GM19240 (cell line): ENCODE results near the gene SLC37A1.
"Not testable (repeated sequence)": the region's sequence is repeated elsewhere in the genome, so short reads cannot be mapped to it uniquely, and the experiment has no call there.

ENCODE experiments used
- DNase-seq: peaks from one replicate; pipeline ENCODE4 v3.0.0; 2011; ENCODE audit warnings: low spot score; ENCODE audit not compliant: insufficient read length

Gene SLC37A1

DNA sequence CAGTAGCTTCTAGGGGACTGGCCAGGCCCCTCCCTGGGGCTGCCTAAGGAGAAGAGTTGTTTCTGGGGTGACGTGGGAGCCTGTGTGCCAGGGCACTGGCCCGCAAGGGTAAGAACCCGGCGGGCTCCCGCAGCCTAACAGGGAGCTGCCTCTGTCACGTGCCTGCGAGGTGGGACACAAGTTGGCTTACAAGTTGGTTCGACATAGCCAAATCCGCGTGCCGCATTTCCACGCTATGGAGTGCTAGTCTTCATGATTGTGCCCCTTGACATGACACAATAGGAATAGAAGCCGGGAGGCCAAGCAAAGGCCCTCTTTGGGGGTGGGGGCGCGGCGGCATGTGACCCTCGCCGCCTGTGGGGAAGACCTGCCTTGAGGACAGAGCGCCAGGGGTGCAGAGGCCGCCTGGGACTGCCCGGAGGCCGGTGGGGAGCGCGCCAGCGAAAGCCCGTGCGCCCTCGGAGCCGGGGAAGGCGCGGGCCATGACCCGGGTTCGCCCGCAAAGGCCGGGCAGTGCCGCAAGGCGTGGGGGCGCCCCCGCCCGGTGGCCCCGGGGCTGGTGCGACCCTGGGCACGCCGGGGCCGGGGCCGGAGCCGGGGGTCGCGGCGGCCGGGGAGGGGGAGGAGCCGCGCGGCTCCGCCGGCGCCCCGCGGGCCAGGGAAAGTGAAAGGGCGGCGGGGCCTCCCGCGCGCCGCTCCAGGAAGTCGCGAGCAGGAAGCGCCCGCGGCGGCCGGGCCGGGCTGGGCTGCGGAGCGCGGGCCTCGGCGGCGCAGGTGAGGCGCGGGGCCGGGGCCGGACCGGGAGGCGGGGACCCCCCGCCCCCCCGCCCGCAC, at the start of gene SLC37A1:
SLC37A1 (plus strand) TSS at position 702 of the 834 bp plus-strand sequence. CDS start 4,603 bp downstream, outside the sequence.
- no peak for DNase-seq

DNA sequence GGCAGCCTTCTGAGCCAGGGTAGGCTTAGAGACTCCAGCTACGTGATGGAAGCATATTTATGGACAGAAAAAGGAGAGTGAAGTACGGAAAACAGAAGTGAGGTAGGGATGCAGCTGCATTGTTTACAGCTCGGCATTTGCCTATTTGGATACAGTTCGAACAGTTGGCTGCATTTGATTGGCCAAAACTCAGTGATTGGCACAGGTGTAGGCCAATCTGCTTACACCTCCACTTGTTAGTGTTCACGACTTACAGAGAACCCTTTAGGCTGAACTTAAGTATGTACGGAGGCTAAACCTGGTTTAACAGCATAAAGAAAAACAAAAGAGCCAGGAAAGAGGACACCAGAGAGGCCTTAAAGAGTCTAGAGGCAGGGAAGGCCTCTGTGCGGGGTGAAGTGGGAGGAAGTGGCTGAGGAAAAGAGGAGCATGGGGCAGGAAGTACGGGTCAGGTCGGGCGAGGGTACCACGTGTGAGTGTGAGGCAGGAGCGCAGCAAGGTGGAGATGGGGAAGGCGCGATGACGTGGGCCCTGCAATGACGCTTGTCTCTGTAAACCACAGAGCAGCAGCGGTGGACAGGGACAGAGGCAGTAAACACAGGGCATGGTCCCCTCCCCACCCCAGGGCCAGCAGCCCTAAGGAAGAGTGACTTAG, 49.7 kb upstream of the SLC37A1 start:
- no peak for DNase-seq

DNA sequence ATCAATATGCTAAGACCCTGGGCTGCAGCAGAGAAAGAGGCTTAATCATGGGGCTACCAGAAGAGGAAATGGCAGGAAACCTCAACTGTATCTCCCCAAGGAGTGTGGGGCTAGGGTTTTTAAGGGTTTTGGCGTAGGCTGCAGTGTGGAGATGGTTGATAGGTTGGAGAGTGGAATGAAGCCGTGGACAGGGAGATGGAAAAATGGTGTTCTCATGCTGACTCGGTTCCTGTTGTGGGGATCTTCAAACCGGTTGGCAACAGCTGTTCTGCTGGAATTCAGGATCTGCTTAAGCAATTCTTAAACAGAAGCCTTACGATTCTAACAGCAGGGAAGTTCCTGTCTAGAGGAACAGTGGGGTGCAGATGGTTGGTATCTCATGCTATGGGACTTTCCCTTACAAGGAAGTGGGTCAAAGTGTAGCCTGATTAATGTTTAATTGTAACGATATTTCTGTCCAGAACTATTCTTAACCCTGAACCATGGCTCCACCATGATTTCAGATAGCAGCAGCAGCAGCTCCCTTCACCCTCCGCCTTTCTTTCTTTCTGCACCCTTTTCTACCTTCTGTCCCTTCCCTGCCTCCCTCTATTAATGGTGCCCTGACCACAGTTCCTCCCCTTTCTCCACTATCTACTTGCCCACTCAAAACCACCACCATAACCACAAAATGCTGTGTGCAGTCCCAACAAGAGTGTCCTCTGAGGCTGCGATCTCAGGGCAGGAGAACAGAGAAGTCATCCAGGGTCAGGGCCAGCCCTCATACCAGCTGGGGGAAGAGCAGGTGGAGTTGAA, 48.4 kb upstream of the SLC37A1 start:
- no peak for DNase-seq

DNA sequence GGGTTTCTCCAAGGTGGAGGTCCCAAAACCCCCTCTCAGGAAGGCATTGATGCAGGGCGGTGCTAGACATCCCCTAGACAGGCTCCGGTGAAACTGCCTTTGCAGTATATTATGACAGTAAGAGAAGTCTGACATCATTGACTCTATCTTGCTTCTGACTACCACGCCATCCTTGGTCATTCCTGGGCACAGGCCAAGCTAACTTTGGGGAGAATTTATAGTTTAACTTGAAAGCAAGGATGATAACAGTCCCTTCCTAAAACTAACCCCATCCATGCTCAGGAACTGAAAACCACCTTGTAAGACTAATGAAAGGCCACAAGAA, 47.9 kb upstream of the SLC37A1 start:
- DNase-seq: no peak

DNA sequence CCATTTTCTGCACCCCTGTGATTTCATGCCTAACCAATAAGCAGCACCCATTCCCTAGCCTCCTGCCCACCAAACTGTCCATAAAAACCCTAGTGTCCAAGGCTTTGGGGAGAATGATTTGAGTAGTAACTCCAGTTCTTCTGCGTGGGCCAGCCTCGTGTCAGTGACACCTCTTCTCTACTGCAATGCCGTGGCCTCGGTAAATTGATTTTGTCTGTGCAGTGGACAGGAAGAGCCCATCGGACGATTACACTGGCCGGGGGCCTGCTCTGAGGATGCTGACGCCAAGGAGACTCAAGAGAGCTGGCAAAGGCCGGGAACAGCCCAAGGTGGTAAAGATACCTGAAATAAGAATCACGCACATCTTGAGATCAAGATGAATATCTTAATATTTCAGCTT, 47.0 kb upstream of the SLC37A1 start:
- no peak for DNase-seq

DNA sequence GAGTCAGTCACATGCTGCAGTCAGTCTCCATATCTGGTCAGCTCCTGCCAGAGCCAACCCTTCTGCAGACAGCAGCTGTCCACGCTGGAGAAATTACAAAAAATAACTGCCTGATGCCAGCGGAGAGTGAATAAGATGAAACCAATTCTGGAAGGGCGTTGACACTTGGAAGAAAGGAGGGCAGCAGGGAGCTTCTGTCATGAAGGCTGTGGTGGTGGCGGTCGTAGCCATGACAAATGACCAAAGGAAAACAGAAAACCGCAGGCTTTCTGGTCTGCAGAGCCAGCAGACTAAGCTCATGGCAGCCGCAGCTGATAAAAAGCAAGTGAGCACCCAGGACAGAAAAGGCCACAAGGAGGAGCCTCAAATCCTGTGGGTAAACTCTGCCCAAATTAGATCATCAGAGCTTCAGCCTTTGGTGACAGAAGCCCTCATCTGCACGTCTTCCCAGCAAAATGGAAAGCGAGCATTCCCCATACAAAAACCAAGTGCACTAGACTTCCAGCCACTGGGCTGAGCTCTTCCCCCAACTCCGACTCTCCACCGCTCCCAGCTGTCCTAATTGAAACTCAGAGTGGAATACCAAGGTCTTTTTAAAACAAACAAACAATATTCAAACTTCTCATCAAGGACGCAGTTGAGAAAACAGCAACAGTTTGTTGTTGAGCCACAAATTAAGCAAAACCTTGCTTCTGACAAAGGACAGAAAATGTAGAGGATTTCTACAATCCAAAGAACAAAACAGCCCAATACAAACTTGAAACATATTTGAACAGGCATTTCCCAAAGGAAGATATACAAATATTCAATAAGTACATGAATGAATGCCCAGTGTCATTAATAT, 46.3 kb upstream of the SLC37A1 start:
- DNase-seq: no peak

DNA sequence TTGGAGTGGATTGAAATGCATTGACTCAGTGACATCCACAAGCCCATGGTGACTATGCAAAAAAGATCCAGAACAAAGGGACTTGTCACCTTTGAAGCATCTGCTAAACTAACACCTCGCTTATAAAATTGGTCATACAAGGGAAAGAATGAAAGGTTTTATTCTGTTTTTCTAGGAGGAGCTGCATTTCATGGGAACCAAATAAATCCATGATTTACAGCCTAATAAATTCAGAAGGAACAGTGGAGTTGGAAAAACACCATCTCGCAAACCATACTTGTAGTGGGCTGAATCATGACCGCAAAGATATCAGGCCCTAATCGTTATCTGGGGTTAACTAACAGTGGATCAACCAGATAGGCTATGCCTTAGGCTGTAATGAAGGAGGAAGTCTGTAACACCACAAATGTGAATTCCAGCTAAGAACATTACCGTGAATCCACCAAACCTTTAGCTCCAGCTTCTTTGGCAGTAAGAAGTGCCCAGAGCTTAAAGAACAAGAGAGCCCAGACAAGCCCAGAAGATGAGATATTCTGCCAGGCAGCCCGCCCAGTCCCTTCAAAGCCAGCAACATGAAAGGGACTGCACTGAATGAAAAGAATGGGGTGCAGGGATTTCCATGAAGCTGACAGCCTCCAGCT, 45.0 kb upstream of the SLC37A1 start:
- DNase-seq: no peak

DNA sequence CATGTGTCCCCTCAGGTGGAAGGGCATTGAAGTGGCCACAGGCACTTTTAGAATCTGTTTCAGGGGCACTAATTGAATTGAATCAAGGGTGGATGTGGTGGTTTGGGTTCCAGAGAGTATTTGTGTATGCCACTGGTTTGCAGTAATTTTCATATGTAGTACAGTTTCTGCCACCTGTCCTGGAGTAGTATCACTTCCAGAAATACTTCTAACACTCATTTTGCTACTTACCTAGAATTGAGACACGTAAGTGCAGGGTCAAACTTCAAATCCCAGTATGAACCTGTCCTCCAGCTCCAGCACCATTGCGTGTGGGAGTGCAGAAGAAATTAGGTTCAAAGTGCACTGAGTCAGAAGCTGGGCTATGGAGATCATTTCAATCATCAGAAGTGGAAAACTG, 44.4 kb upstream of the SLC37A1 start:
- no peak for DNase-seq

DNA sequence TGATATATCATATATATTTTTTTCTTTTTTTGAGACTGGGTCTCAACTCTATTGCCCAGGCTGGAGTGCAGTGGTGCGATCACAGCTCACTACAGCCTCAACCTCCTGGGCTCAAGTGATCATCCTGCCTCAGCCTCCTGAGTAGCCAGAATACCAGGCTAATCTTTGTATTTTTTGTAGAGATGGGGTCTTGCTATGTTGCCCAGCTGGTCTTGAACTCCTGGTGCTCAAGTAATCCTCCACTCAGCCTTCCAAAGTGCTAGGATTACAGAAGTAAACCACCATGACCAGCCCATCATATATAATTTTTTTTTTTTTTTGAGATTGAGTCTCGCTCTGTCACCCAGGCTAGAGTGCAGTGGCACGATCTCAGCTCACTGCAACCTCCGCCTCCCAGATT, 43.9 kb upstream of the SLC37A1 start:
- DNase-seq: not testable (repeated sequence)

DNA sequence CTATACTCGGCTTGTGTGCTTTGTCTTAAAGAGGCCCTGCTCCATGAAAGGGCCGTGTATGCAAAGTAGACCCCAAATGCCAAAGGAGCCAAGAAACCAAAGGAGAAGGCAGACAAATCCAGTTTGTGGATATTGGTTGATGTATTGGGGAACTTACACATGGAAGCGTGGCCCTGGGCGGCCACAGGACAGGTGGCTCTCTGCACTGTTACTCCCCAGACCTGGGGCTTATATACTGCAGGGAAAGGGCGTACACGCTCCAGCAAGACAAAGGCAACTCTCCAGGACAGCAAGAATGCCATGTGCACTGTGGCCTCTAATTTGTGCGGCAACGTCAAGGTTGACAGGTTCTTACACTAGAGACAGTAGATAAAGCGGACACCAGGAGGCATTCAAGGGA, 42.4 kb upstream of the SLC37A1 start:
- DNase-seq: no peak

DNA sequence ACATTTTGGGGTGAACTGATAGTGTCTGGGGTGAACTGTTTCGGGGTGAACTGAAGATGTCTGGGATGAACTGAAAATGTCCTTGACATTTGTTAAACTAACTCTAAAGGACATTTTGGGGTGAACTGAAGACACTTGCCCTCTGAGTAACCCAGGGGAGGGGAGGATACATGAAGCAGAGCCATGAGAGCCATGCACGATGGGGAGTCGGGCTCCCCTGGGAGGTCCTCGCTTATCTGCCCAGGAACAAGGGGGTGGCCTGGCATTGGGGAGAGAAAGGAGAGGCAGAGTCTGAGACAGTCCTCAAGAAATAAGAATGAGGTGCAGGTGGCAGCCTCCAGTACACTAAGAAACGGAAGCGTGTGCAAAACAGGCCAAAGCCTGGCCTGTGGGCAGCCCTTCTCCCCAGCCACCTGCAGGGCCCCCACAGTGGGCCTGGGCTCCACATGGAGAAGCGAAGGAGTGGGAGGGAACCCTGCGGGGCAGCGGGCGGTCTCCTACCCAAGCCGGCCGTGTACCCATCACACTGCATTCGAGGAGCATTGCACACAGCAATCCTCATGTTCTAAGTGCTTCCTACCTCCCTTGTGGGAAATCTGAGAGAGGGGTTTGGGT, 41.8 kb upstream of the SLC37A1 start:
- DNase-seq: no peak

DNA sequence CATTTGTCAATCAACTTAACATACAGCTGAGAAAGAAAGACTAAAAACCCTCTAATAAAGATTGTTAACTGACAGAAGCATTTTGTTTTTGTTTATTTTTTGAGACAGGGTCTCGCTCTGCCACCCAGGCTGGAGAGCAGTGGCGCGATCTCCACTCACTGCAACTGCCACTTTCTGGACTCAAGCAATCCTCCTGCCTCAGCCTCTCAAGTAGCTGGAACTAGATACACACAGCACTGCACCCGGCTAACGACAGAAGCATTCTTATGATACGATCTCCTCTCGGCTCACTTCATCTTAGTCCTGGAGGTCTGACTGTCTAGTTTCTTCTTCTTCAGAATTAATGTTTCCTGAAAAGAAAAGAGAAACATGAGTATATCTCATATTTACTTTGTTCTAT, 41.1 kb upstream of the SLC37A1 start:
- no peak for DNase-seq

DNA sequence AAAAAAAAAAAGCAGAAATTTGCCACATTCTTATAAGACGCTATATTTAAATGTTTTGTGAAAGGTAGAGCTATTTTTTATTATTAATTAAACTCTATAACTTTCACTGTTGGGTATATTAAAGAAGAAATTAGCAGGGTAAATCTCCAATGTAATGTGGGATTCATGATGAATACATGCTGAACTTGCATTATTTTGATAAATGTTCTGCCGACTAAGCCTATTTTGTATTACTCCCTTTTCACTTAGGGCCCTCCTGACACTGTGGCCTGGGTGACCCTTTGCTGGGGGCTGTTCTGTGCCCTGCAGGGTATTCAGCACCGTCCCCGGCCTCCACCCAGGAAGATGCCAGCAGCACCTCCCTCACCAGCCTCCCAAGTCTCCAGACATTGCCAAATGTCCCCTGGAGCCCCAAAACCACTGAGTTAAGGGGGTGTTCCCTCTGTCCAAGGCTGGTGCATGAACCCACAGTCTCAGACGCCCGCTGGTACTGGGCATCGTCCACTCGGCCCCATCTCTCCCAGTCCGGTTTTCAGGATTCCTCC, 40.1 kb upstream of the SLC37A1 start:
- no peak for DNase-seq

DNA sequence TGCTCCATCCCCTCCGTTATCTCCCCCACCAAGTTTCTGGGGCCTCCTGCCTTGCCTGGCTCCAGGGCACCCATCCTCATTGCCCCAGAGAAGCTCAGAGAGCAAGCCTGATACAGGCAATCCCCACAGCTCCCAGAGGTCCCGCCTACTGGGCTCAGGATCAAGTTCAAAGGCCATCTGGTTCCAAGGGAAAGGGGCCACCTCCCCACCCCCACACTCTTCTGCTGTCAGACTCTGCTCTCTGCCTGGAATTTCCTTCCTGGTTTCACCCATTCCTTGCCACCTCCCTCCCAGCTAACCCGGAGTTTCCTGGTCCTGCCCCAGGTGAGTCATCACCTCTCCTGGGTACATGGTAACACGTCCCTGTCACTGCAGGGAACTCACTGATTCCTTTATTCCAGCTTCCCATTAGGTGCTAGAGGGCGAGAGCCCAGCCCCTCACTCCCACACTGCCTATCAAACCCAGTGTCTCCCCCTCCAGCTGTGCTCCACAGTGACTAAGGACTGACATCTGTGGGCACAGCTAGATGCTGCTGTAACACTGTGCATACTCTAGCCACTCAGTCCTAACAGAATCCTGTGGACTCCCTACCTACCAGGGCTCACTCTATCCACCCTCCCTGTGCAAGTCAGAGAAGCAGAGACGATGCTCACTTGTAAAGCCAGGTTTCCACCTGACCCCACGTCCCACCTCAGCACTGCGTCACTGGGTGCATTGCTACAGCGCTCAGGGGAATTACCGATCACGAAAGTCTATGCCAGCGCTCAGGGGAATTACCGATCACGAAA, 39.4 kb upstream of the SLC37A1 start:
- DNase-seq: no peak

DNA sequence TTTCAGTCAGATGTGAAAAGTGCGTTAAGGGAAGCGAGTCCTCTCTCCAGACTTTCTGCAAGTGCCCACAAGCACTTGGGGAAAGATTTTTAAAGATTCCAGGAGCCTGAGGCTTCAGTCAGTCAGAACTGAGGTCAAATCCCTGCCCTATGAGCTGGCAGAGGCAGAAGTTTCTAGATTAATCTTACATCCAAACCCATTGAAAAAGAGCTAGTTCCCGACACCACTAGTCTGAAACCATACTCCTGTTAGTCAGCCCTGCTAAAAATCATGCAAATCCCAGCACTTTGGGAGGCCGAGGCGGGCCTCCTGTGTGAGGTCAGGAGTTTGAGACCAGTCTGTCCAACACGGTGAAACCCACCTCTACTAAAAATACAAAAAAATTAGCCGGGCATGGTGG, 38.6 kb upstream of the SLC37A1 start:
- no peak for DNase-seq

DNA sequence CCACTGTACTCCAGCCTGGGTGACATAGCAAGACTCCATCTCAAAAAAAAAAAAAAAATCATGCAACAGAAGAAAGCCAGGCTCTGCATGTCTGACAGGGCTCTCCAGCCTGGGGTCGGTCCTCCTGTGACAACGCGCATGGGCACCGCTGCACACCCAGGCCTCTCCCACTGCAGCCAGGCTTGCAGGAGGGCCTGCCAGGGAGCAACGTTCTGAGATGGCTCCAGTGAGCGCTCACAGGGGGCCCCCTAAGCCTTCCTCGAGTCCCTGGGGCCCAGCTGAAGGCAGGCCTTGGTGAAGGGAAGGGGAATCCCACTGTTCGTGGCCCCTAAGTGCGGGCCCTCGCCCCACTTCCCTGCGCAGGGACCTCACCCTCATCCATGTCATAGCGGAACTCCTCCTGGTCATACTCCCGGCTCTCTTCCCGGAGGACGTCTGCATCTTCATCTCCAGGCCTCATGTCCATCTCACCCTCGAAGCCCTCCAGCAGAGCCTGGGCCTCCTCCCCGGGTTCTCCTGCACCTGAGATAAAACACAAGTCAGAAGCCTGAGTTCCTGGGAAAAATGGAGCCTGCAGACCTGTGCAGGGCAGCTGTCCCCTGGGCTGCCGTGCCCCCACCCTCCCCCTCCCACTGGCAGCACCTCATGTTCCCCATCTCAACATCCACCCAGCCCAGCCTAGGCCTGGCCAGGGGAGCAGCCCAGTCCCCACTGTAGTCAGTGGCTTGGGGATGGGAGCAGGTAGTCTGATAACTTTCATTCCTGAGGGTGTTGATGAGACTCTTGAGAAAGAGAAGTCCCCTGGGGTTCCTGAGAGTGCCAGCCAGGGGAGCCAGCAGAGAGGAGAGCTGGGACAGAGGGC, 37.9 kb upstream of the SLC37A1 start:
- DNase-seq: no peak

DNA sequence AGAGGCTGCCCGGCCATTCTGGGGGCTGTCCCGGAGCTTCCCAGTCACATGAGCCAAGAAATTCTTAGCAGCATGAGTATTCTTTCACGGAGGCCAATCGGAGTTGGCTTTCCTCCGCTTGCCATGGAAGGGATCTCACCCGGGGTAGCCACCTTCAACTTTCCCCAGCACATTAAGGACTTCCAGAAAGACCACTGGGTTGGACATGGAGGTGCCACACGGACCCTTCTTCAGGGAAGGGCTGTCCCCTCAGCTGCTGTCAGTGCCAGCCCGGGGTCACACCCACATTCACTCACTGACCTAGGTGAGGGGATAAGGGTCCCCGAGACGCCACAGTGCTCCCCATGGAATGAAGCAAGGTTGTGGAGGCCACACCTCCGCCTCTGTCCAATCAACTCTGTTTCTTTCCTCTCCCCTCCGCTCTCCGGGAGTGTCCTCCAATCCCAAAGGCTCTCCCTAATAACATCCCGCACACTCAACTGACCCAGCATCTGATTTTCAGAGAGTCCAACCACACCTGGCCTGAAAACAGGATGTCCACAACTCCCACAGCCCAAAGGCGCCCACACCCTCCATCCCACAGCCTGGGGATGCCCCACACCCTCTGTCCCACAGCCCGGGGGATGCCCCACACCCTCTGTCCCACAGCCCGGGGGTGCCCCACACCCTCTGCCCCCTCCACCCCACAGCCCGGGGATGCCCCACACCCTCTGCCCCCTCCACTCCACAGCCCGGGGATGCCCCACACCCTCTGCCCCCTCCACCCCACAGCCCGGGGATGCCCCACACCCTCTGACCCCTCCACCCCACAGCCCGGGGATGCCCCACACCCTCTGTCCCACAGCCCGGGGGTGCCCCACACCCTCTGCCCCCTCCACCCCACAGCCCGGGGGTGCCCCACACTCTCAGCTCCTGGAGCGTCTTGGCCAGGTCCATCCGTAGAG, 37.0 kb upstream of the SLC37A1 start:
- no peak for DNase-seq
